H9 (cell line): ENCODE measurements around the gene SLC25A34. TPM values are rescaled to one million over a fixed set of nuclear protein-coding genes. Genes with fewer than 3 reads are reported as not detected.

Source experiments
- DNase-seq: peaks from one replicate; pipeline ENCODE4 v3.0.0-alpha.2; 2017
- H2AFZ ChIP-seq: one replicate; pipeline ENCODE4 v1.6.1; 2013; ENCODE audit warnings: mild to moderate bottlenecking, low read length, control low read depth, moderate library complexity
- H2AK5ac ChIP-seq: 2 replicates; pipeline ENCODE4 v1.6.1; 2013; ENCODE audit warnings: low read length, control low read depth, mixed read lengths; ENCODE audit not compliant: insufficient read length
- H2BK120ac ChIP-seq: one replicate; pipeline ENCODE4 v1.6.1; 2013; ENCODE audit warnings: low read depth, mild to moderate bottlenecking, low read length, control low read depth, inconsistent platforms; ENCODE audit not compliant: poor library complexity, severe bottlenecking
- H2BK12ac ChIP-seq: 2 replicates; pipeline ENCODE4 v1.6.1; 2013; ENCODE audit warnings: low read length, control low read depth, mixed read lengths, low read depth; ENCODE audit not compliant: insufficient read length
- H2BK15ac ChIP-seq: 2 replicates; pipeline ENCODE4 v1.6.1; 2013; ENCODE audit warnings: low read depth, low read length, control low read depth
- H2BK20ac ChIP-seq: one replicate; pipeline ENCODE4 v1.6.1; 2013; ENCODE audit warnings: low read depth, mild to moderate bottlenecking, low read length, control low read depth, inconsistent platforms; ENCODE audit not compliant: poor library complexity, severe bottlenecking
- H2BK5ac ChIP-seq: 2 replicates; pipeline ENCODE4 v1.6.1; 2013; ENCODE audit warnings: low read length, control low read depth, mixed read lengths; ENCODE audit not compliant: insufficient read length
- H3K14ac ChIP-seq: 2 replicates; pipeline ENCODE4 v1.6.1; 2013; ENCODE audit warnings: low read length, control low read depth; ENCODE audit not compliant: insufficient read depth
- H3K18ac ChIP-seq: 2 replicates; pipeline ENCODE4 v1.6.1; 2013; ENCODE audit warnings: low read depth, mild to moderate bottlenecking, mixed read lengths, low read length, control low read depth; ENCODE audit not compliant: insufficient read length
- H3K23ac ChIP-seq: 2 replicates; pipeline ENCODE4 v1.6.1; 2013; ENCODE audit warnings: low read length, control low read depth, mixed read lengths, low read depth; ENCODE audit not compliant: insufficient read length
- H3K23me2 ChIP-seq: 2 replicates; pipeline ENCODE4 v1.6.1; 2013; ENCODE audit warnings: low read depth, mild to moderate bottlenecking, mixed read lengths, low read length, control low read depth; ENCODE audit not compliant: insufficient read length, poor library complexity, severe bottlenecking
- H3K27ac ChIP-seq: 2 replicates; pipeline ENCODE4 v1.5.1; 2013; ENCODE audit warnings: low read length, control low read depth, mixed read lengths, low read depth; ENCODE audit not compliant: insufficient read length
- H3K27me3 ChIP-seq: 2 replicates; pipeline ENCODE4 v1.6.1; 2013; ENCODE audit warnings: low read length, control low read depth, inconsistent platforms; ENCODE audit not compliant: insufficient read depth
- H3K4ac ChIP-seq: 2 replicates; pipeline ENCODE4 v1.6.1; 2013; ENCODE audit warnings: low read depth, mild to moderate bottlenecking, control low read depth, inconsistent platforms, low read length, moderate library complexity
- H3K4me1 ChIP-seq: 2 replicates; pipeline ENCODE4 v1.6.1; 2013; ENCODE audit warnings: low read length, control low read depth, inconsistent platforms; ENCODE audit not compliant: insufficient read depth
- H3K4me2 ChIP-seq: 2 replicates; pipeline ENCODE4 v1.6.1; 2013; ENCODE audit warnings: low read length, control low read depth, mixed read lengths; ENCODE audit not compliant: insufficient read length, insufficient read depth
- H3K56ac ChIP-seq: 2 replicates; pipeline ENCODE4 v1.6.1; 2013; ENCODE audit warnings: low read depth, mild to moderate bottlenecking, mixed read lengths, low read length, control low read depth; ENCODE audit not compliant: insufficient read length
- H3K79me1 ChIP-seq: 2 replicates; pipeline ENCODE4 v1.6.1; 2013; ENCODE audit warnings: low read depth, mild to moderate bottlenecking, moderate library complexity, low read length, control low read depth, inconsistent platforms; ENCODE audit not compliant: insufficient read depth, poor library complexity, severe bottlenecking
- H3K79me2 ChIP-seq: 2 replicates; pipeline ENCODE4 v1.6.1; 2013; ENCODE audit warnings: low read length, control low read depth, inconsistent platforms; ENCODE audit not compliant: insufficient read depth
- H3K9ac ChIP-seq: 2 replicates; pipeline ENCODE4 v1.6.1; 2013; ENCODE audit warnings: low read length, control low read depth, mixed read lengths; ENCODE audit not compliant: insufficient read length; ENCODE audit errors: extremely low read depth
- H3K9me3 ChIP-seq: one replicate; pipeline ENCODE4 v1.6.1; 2013; ENCODE audit warnings: low read depth, low read length, inconsistent platforms; ENCODE audit not compliant: control insufficient read depth
- H3T11ph ChIP-seq: one replicate; pipeline ENCODE4 v1.6.1; 2013; ENCODE audit warnings: mild to moderate bottlenecking, low read length, control low read depth, inconsistent platforms
- H4K20me1 ChIP-seq: one replicate; pipeline ENCODE4 v1.6.1; 2013; ENCODE audit not compliant: control insufficient read depth, insufficient read length, insufficient read depth
- H4K5ac ChIP-seq: 2 replicates; pipeline ENCODE4 v1.6.1; 2013; ENCODE audit warnings: low read depth, mild to moderate bottlenecking, mixed read lengths, low read length, control low read depth; ENCODE audit not compliant: insufficient read length
- H4K8ac ChIP-seq: replicated peaks from 2 replicates; pipeline ENCODE4 v1.6.1; 2013; ENCODE audit warnings: low read length, control low read depth, mixed read lengths, low read depth; ENCODE audit not compliant: insufficient read length
- H4K91ac ChIP-seq: 2 replicates; pipeline ENCODE4 v1.6.1; 2013; ENCODE audit warnings: low read depth, mild to moderate bottlenecking, moderate library complexity, mixed read lengths, low read length, control low read depth; ENCODE audit not compliant: insufficient read length
- H3K27ac Mint-ChIP-seq, 3 experiments: 2 replicates in 2 of 3; 3 replicates in 1 of 3; pipeline ENCODE4 v1.8.0; 2020 to 2021; ENCODE audit warnings: mixed read lengths in 3 of 3, mild to moderate bottlenecking in 1 of 3, moderate library complexity in 1 of 3
- H3K27me3 Mint-ChIP-seq: 2 replicates; pipeline ENCODE4 v1.8.0; 2021; ENCODE audit warnings: low read depth, mild to moderate bottlenecking, moderate library complexity, mixed read lengths
- H3K36me3 Mint-ChIP-seq, 3 experiments: 2 replicates in 2 of 3; 3 replicates in 1 of 3; pipeline ENCODE4 v1.8.0; 2020 to 2021; ENCODE audit warnings: low read depth in 3 of 3, mixed read lengths in 3 of 3; ENCODE audit not compliant: insufficient read depth in 1 of 3
- H3K4me1 Mint-ChIP-seq, 2 experiments: 2 replicates each; pipeline ENCODE4 v1.8.0; 2020; ENCODE audit warnings: mixed read lengths in 2 of 2
- H3K4me3 Mint-ChIP-seq, 2 experiments: 2 replicates in 1 of 2; 3 replicates in 1 of 2; pipeline ENCODE4 v1.8.0; 2020 to 2021; ENCODE audit warnings: mild to moderate bottlenecking in 2 of 2, mixed read lengths in 2 of 2, moderate library complexity in 1 of 2
- H3K9me3 Mint-ChIP-seq, 2 experiments: 2 replicates in 1 of 2; 3 replicates in 1 of 2; pipeline ENCODE4 v1.8.0; 2020; ENCODE audit warnings: mild to moderate bottlenecking in 2 of 2, mixed read lengths in 2 of 2, moderate library complexity in 1 of 2
- WGBS: extraction: QIAGEN DNeasy Blood & Tissue Kit; methylation state at CpG from one replicate; pipeline ENCODE4 v1.1.7; 2013; ENCODE audit warnings: missing lambda C conversion rate, low lambda C conversion rate, mixed read lengths; ENCODE audit not compliant: insufficient read length; ENCODE audit errors: extremely low coverage; 5-methylcytosine and 5-hydroxymethylcytosine counted together
- total RNA-seq: library from RNA; stranded (reverse); gene quantifications from 2 replicates; pipeline ENCODE4 v1.2.1, GENCODE V29; 2021
- TF ChIP-seq, protein P1 (sequence below): fragments of 200-600 bp; sonication (generic); conservative IDR thresholded peaks from 3 replicates; pipeline ENCODE4 v1.8.0; 2021; ENCODE audit warnings: antibody characterized with exemption, mild to moderate bottlenecking

Gene SLC25A34
- total RNA-seq, 1 experiment from 2014 or later = 1.5 TPM

DNA sequence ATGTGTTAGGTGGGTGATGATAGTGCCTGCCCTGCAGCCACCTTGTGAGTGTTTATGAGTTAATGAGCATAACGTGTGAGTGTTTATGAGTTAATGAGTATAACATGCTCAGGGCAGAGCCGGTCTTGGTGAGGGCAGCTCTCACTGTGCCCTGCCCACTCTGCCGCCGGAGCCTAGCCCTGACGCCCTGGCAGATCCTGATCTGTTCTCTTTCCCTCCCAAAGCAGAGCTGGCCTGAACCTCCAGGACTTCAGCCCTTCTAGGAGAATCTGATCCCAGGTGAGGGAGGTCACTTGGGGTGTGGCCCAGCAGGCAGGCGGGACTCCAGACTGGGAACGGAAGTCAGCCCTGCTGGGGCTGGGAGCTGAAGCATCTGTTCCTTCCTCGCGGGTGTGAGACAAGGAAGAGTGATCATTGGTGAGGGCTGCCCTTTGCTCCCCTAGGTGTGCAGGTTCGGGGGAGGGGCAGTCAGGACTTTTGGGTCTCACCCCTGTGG, 28.3 kb downstream of the SLC25A34 start:
- no peak overlapping the region for H3K4ac ChIP-seq
- H2BK12ac ChIP-seq = no peak overlapping the region
- H3K23me2 ChIP-seq = peaks cover 3% of the 10 kb centered on the region
- H4K91ac ChIP-seq = no peak overlapping the region
- H3K9me3 ChIP-seq = no peaks in the 10 kb centered on the region
- no peak for DNase-seq
- H3K23ac ChIP-seq = no peak overlapping the region
- H3K56ac ChIP-seq = no peak overlapping the region
- no peak overlapping the region for H3K4me3 Mint-ChIP-seq
- no peaks in the 10 kb centered on the region for H3K9me3 Mint-ChIP-seq
- H3K4me1 ChIP-seq = peaks cover 4% of the 10 kb centered on the region; the same call in 1 of the 2 replicates
- H3K27ac Mint-ChIP-seq = peak overlapping the region; percentile 64 to 77 (median 71); a peak in 3 of 7 replicates
- H3K14ac ChIP-seq = no peak overlapping the region
- H3T11ph ChIP-seq = no peak overlapping the region
- no peak overlapping the region for H4K8ac ChIP-seq
- no peaks in the 10 kb centered on the region for H3K79me1 ChIP-seq
- TF ChIP-seq, protein P1, sequence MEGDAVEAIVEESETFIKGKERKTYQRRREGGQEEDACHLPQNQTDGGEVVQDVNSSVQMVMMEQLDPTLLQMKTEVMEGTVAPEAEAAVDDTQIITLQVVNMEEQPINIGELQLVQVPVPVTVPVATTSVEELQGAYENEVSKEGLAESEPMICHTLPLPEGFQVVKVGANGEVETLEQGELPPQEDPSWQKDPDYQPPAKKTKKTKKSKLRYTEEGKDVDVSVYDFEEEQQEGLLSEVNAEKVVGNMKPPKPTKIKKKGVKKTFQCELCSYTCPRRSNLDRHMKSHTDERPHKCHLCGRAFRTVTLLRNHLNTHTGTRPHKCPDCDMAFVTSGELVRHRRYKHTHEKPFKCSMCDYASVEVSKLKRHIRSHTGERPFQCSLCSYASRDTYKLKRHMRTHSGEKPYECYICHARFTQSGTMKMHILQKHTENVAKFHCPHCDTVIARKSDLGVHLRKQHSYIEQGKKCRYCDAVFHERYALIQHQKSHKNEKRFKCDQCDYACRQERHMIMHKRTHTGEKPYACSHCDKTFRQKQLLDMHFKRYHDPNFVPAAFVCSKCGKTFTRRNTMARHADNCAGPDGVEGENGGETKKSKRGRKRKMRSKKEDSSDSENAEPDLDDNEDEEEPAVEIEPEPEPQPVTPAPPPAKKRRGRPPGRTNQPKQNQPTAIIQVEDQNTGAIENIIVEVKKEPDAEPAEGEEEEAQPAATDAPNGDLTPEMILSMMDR = no peak
- H4K20me1 ChIP-seq = no peaks in the 10 kb centered on the region
- H3K79me2 ChIP-seq = peaks cover 19% of the 10 kb centered on the region; the same call in 1 of the 2 replicates
- no peak overlapping the region for H2AFZ ChIP-seq
- no peak overlapping the region for H3K9ac ChIP-seq
- H3K27me3 Mint-ChIP-seq = no peaks in the 10 kb centered on the region
- no peaks in the 10 kb centered on the region for H3K27me3 ChIP-seq
- H3K27ac ChIP-seq = no peak overlapping the region
- peaks cover 24 to 30% of the 10 kb centered on the region in 2 experiments for H3K4me1 Mint-ChIP-seq
- H4K5ac ChIP-seq = no peak overlapping the region
- H2BK120ac ChIP-seq = no peak overlapping the region
- no peak overlapping the region for H2AK5ac ChIP-seq
- H2BK15ac ChIP-seq = no peak overlapping the region
- H3K4me2 ChIP-seq = no peak overlapping the region
- H3K18ac ChIP-seq = no peak overlapping the region
- peaks cover 36 to 52% (median 39%) of the 10 kb centered on the region in 3 experiments; a peak in 6 of 7 replicates for H3K36me3 Mint-ChIP-seq
- H2BK20ac ChIP-seq = no peak overlapping the region
- H2BK5ac ChIP-seq = no peak overlapping the region
- WGBS = no CpG with 5 or more reads among the region's 10 CpGs
